GM12864 (cell line): ENCODE results near the gene APBB2.
"Not testable (repeated sequence)": the region's sequence is repeated elsewhere in the genome, so short reads cannot be mapped to it uniquely, and the experiment has no call there.

ENCODE experiments used
- DNase-seq: peaks from one replicate; pipeline ENCODE4 v3.0.0-alpha.2; 2011; ENCODE audit warnings: low read depth
- H3K4me3 ChIP-seq: 2 replicates; pipeline ENCODE4 v1.5.1; 2011; ENCODE audit warnings: mild to moderate bottlenecking, low read depth, low read length, control low read depth
- CTCF ChIP-seq: IDR thresholded peaks from 2 replicates; pipeline ENCODE4 v1.5.1; 2011; ENCODE audit warnings: low read depth, mild to moderate bottlenecking, moderate library complexity, low read length, control low read depth, inconsistent platforms; ENCODE audit errors: missing control alignments

The APBB2 gene

GRCh38 chr4:40829586-40829985 is 384.8 kb downstream of the APBB2 start:
- H3K4me3 ChIP-seq: no peak overlapping the region
- no peak for TF ChIP-seq CTCF

GRCh38 chr4:40828661-40829060 is 385.7 kb downstream of the APBB2 start:
- DNase-seq: no peak
- no peak overlapping the region for H3K4me3 ChIP-seq
- TF ChIP-seq CTCF: no peak

More at GRCh38 chr4:40829586-40829985, 384.8 kb downstream of the APBB2 start:
- no peak for DNase-seq

- no peak for DNase-seq
- no peak overlapping the region for H3K4me3 ChIP-seq
- no peak for TF ChIP-seq CTCF
These were observed 386.6 kb downstream of the APBB2 start for GRCh38 chr4:40827758-40828157.

GRCh38 chr4:40826821-40827220 is 387.5 kb downstream of the APBB2 start:
- no peak for DNase-seq
- no peak for TF ChIP-seq CTCF
- H3K4me3 ChIP-seq: no peak overlapping the region

- peak; percentile 19 for DNase-seq
- no peak overlapping the region for H3K4me3 ChIP-seq
- TF ChIP-seq CTCF: no peak
These were observed 389.1 kb downstream of the APBB2 start for GRCh38 chr4:40825014-40825838.

- no peak for TF ChIP-seq CTCF
- DNase-seq: no peak
- H3K4me3 ChIP-seq: no peak overlapping the region
These were observed 391.7 kb downstream of the APBB2 start for GRCh38 chr4:40822420-40823166.

- no peak for TF ChIP-seq CTCF
- no peak overlapping the region for H3K4me3 ChIP-seq
- DNase-seq: no peak
These were observed 394.2 kb downstream of the APBB2 start for GRCh38 chr4:40820101-40820500.

GRCh38 chr4:40817157-40817556 is 397.2 kb downstream of the APBB2 start:
- DNase-seq, H3K4me3 ChIP-seq: not testable (repeated sequence)
